Upper lobe of left lung (tissue), 6 donors: ENCODE measurements around the gene RAPGEF1. TPM values are rescaled to one million over a fixed set of nuclear protein-coding genes. Genes with fewer than 3 reads are reported as not detected.
"Not testable (repeated sequence)": the region's sequence is repeated elsewhere in the genome, so short reads cannot be mapped to it uniquely, and the experiment has no call there.

Experiments used
- ATAC-seq, 2 donors: fragments of 200-7000 bp; cut with Tn5 transposase; one replicate each; pipeline ENCODE4 v1.9.1; 2022; ENCODE audit warnings: mild to moderate bottlenecking in 2 of 2, moderate library complexity in 2 of 2; ENCODE audit not compliant: low FRiP score in 2 of 2
- DNase-seq, 2 donors: peaks; one replicate each; pipeline ENCODE4 v3.0.0-alpha.2; 2019 to 2020
- H3K27ac ChIP-seq, 4 donors: fragments of 200-600 bp; sonication (generic); one replicate each; pipeline ENCODE4 v1.5.1; 2016 to 2019
- H3K27me3 ChIP-seq, 4 donors: fragments of 200-600 bp; sonication (generic); one replicate each; pipeline ENCODE4 v1.5.1; 2017 to 2019
- H3K36me3 ChIP-seq, 4 donors: fragments of 200-600 bp; sonication (generic); one replicate each; pipeline ENCODE4 v1.5.1; 2016 to 2019
- H3K4me1 ChIP-seq, 4 donors: fragments of 200-600 bp; sonication (generic); one replicate each; pipeline ENCODE4 v1.5.1; 2018 to 2019
- H3K4me3 ChIP-seq, 4 donors: fragments of 200-600 bp; sonication (generic); one replicate each; pipeline ENCODE4 v1.5.1; 2017 to 2019; ENCODE audit warnings: mild to moderate bottlenecking in 2 of 4, moderate library complexity in 1 of 4
- H3K9me3 ChIP-seq, 4 donors: fragments of 200-600 bp; sonication (generic); one replicate each; pipeline ENCODE4 v1.5.1; 2018 to 2019
- EP300 ChIP-seq, 4 donors: sonication (generic); formaldehyde crosslinking; IDR thresholded peaks; one replicate each; pipeline ENCODE4 v1.5.1; 2017; ENCODE audit warnings: antibody characterized with exemption in 4 of 4, control low read depth in 2 of 4
- POLR2A ChIP-seq, 4 donors: fragments of 450-650 bp; IDR thresholded peaks; one replicate each; pipeline ENCODE4 v1.5.1; 2016 to 2017; ENCODE audit warnings: antibody characterized with exemption in 4 of 4, mild to moderate bottlenecking in 2 of 4
- POLR2AphosphoS5 ChIP-seq, 2 donors: sonication (generic); formaldehyde crosslinking; IDR thresholded peaks; one replicate each; pipeline ENCODE4 v1.5.1; 2017; ENCODE audit warnings: antibody characterized with exemption in 2 of 2
- WGBS, 2 donors: methylation state at CpG; one replicate each; pipeline ENCODE4 v1.1.5; 2017 to 2018; 5-methylcytosine and 5-hydroxymethylcytosine counted together
- total RNA-seq, 6 donors: library from RNA; depleted of rRNA in 4 of 6; stranded (reverse); fragments of >200 nt in 4 of 6; gene quantifications; one replicate each; pipeline versions ENCODE4 v1.1.0 to v1.2.1, GENCODE V29; 2016 to 2021
- TF ChIP-seq, protein P1 (sequence below), 6 experiments: fragments of 450-650 bp in 4 of 6; fragments of 200-600 bp in 2 of 6; sonication (generic) in 2 of 6; IDR thresholded peaks; one replicate each; pipeline ENCODE4 v1.5.1; 2016 to 2019; ENCODE audit warnings: antibody characterized with exemption in 6 of 6
- donor health status: DM: no; HTN: no; CAD: no; lungs with moderate emphysema.
- donor health status: DM: no; HTN: yes; CAD: no; lungs with severe emphysema.

RAPGEF1 gene
- total RNA-seq, 6 donors from 2014 or later: 82.8 to 161 (median 96.8) TPM

DNA sequence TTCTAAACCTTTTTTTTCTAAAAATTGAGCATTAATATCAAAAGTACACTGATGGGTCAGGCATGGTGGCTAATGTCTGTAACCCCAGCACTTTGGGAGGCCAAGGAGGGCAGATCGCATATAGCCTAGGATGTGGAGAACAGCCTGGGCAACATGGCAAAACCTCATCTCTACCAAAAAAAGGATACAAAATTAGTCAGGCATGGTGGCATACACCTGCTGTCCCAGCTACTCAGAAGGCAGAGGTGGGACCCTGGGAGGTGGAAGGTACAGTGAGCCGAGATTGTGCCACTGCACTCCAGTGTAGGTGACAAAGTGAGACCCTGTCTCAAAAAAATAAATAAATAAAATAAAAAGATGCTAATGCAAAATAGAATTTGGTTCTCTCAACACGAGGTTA is 49.4 kb downstream of the RAPGEF1 start:
- H3K27me3 ChIP-seq: no peaks in the 10 kb centered on the region
- peak overlapping the region in 2 of 4 donors; percentile 5 to 13 for H3K27ac ChIP-seq
- no peaks in the 10 kb centered on the region for H3K9me3 ChIP-seq
- no peaks in the 10 kb centered on the region for H3K36me3 ChIP-seq
- DNase-seq: no peak
- H3K4me1 ChIP-seq: peaks cover 31 to 59% (median 32%) of the 10 kb centered on the region in 4 donors
- no peak overlapping the region for H3K4me3 ChIP-seq
- no peak for ATAC-seq
- TF ChIP-seq POLR2AphosphoS5 (IDR thresholded peaks at IDR 0.05): no peak
- no peak for TF ChIP-seq EP300 (IDR thresholded peaks at IDR 0.05)
- TF ChIP-seq, protein P1, sequence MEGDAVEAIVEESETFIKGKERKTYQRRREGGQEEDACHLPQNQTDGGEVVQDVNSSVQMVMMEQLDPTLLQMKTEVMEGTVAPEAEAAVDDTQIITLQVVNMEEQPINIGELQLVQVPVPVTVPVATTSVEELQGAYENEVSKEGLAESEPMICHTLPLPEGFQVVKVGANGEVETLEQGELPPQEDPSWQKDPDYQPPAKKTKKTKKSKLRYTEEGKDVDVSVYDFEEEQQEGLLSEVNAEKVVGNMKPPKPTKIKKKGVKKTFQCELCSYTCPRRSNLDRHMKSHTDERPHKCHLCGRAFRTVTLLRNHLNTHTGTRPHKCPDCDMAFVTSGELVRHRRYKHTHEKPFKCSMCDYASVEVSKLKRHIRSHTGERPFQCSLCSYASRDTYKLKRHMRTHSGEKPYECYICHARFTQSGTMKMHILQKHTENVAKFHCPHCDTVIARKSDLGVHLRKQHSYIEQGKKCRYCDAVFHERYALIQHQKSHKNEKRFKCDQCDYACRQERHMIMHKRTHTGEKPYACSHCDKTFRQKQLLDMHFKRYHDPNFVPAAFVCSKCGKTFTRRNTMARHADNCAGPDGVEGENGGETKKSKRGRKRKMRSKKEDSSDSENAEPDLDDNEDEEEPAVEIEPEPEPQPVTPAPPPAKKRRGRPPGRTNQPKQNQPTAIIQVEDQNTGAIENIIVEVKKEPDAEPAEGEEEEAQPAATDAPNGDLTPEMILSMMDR (IDR thresholded peaks at IDR 0.05): no peak
- no peak for TF ChIP-seq POLR2A (IDR thresholded peaks at IDR 0.05)
- 83 to 88% methylated on average over 3 of the region's 3 CpGs for WGBS, 2 donors

DNA sequence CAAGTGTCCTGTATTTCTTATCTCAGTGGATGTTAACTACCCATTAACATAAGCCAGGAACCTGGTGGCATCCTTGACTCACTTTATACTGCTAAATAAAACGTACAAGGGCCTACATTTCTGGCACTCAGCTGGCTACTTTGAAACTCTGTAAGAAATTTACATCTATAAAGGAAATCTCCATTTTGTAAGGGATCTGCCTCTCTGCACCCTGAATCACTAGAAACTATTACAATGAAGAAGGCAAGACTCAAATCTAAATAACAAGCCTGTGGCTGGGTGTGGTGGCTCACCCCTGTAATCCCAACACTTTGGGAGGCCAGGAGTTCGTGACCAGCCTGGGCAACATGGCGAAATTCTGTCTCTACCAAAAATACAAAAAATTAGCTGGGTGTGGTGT is 51.5 kb downstream of the RAPGEF1 start:
- H3K4me1 ChIP-seq: peaks cover 24 to 46% (median 24%) of the 10 kb centered on the region in 4 donors
- H3K4me3 ChIP-seq: no peak overlapping the region
- H3K27ac ChIP-seq: peak overlapping the region in 2 of 4 donors; percentile 28 to 32
- TF ChIP-seq EP300 (IDR thresholded peaks at IDR 0.05) (no peak), POLR2A (IDR thresholded peaks at IDR 0.05) (no peak), POLR2AphosphoS5 (IDR thresholded peaks at IDR 0.05) (no peak)
- TF ChIP-seq, protein P1 (IDR thresholded peaks at IDR 0.05): no peak
- DNase-seq (no peak), ATAC-seq (no peak)
- no peaks in the 10 kb centered on the region for H3K36me3 ChIP-seq
- H3K27me3 ChIP-seq: no peaks in the 10 kb centered on the region
- WGBS, 2 donors: 83 to 84% methylated on average over 3 of the region's 3 CpGs
- no peaks in the 10 kb centered on the region for H3K9me3 ChIP-seq

DNA sequence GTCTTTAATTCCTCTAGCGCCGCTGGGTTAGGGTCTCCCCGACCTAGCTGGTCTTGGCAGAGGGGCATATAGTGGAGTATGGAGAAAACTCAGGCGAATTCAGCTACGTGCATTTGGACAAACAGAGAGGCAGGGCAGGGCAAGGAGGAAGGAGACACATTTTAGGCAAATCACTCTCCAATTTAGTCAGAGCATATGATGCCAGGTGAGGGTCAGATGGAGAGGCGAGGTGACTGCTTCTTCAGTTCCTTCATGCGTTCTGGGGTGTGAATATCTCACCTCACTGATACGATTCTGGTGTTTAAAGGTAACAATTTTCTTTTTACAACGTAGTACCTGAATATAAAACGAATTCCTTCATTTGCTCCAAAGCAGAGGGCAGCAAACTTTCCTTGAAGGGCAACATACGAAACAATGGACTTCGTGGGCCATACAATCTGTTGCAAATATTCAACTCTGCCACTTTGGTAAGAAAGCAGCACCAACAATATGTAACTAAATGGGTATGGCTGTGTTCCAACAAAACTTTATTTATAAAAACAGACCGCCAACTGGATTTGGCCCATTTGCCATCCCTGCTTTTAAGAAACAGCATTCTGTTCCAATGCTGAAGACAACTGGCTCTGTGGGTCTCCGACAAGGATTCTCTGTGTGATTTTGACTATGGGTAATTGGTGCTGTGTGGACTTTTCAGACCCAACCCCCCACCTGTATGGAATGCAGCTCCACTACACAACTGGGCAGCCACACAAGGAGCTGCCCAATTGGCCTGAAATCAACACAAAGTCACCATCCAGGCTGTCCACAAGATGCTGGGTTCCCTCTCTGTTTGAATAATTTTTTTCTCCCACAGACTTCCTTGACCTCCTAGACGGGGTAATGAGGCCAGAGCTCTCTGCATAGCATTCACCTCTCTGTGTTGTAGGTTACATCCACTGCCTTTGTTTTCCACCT is 53.8 kb downstream of the RAPGEF1 start:
- no peaks in the 10 kb centered on the region for H3K9me3 ChIP-seq
- no peak overlapping the region for H3K27ac ChIP-seq
- H3K36me3 ChIP-seq: no peaks in the 10 kb centered on the region
- TF ChIP-seq, protein P1 (IDR thresholded peaks at IDR 0.05): no peak
- TF ChIP-seq EP300 (IDR thresholded peaks at IDR 0.05): no peak
- TF ChIP-seq POLR2AphosphoS5 (IDR thresholded peaks at IDR 0.05): no peak
- TF ChIP-seq POLR2A (IDR thresholded peaks at IDR 0.05): no peak
- no peak overlapping the region for H3K4me3 ChIP-seq
- WGBS, 2 donors: 91 to 92% methylated on average over 15 of the region's 15 CpGs
- no peaks in the 10 kb centered on the region for H3K27me3 ChIP-seq
- ATAC-seq (no peak), DNase-seq (no peak)
- peaks cover 12 to 45% (median 17%) of the 10 kb centered on the region in 4 donors for H3K4me1 ChIP-seq

DNA sequence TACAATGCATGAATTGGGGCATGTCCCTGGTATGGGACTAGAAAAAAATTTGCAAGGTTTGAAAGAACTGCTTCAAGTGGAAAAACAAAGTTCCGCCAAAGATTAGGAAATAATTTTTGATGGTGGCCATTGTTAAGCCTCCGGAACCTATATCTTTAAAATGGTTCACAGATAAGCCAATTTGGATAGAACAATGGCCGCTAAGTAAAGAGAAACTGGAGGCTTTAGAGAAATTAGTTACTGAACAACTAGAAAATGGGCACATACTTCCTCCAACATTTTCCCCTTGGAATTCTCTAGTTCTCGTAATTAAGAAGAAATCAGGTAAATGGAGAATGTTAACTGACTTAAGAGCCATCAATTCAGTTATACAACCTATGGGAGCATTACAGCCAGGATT is 56.8 kb downstream of the RAPGEF1 start:
- not testable (repeated sequence) for ATAC-seq, H3K4me3 ChIP-seq, H3K27me3 ChIP-seq, H3K9me3 ChIP-seq, H3K36me3 ChIP-seq, DNase-seq
- H3K27ac ChIP-seq: peak overlapping the region in 1 of 4 donors; percentile 68
- WGBS, 2 donors: 83 to 84% methylated on average over 4 of the region's 4 CpGs
- peaks cover 26 to 58% (median 34%) of the 10 kb centered on the region in 4 donors for H3K4me1 ChIP-seq

DNA sequence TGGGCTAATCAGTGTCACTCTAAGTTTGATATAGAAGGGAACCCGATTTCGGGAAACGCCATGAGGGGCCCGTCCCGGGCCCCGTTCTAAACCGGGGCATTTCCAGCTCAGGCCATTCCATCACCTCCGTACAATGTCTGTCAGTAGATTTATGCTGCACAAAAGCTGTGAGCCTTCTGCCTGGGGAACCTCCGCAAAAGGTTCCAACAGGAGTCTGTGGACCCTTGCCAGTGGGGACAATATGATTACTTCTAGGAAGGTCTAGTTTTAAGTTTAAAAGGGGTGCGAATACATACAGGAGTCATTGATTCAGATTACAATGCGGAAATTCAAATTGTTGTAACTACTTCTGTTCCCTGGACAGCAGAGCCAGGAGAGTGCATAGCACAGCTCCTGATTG is 57.6 kb downstream of the RAPGEF1 start:
- no peak for DNase-seq
- no peak for ATAC-seq
- H3K9me3 ChIP-seq: no peaks in the 10 kb centered on the region
- peaks cover 34 to 58% (median 42%) of the 10 kb centered on the region in 4 donors for H3K4me1 ChIP-seq
- no peaks in the 10 kb centered on the region for H3K36me3 ChIP-seq
- WGBS, 2 donors: 40 to 50% methylated on average over 11 of the region's 11 CpGs
- H3K27ac ChIP-seq: peak overlapping the region; percentile 21 to 78 (median 59)
- no peaks in the 10 kb centered on the region for H3K27me3 ChIP-seq
- H3K4me3 ChIP-seq: peak overlapping the region in 1 of 4 donors; percentile 3
- no peak for TF ChIP-seq POLR2A (IDR thresholded peaks at IDR 0.05)
- no peak for TF ChIP-seq EP300 (IDR thresholded peaks at IDR 0.05)
- TF ChIP-seq, protein P1 (IDR thresholded peaks at IDR 0.05): no peak
- no peak for TF ChIP-seq POLR2AphosphoS5 (IDR thresholded peaks at IDR 0.05)

DNA sequence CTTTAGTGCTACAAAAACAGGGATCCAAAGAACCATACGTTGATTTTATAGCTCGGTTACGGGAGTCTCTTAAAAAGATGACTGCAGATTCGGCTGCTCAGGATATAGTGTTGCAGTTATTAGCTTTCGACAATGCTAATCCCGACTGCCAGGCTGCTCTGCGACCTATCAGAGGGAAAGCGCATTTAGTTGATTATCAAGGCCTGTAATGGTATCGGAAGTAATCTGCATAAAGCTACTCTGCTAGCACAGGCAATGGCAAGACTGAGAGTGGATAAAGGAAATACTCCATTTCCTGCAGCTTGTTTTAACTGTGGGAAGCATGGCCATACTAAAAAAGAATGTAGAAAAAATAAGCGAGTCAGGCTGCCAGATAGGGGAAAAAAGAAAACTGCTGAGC is 58.0 kb downstream of the RAPGEF1 start:
- H3K4me3 ChIP-seq: peak overlapping the region in 1 of 4 donors; percentile 3
- H3K27me3 ChIP-seq, ATAC-seq, H3K9me3 ChIP-seq, H3K36me3 ChIP-seq, DNase-seq: not testable (repeated sequence)
- peaks cover 39 to 58% (median 46%) of the 10 kb centered on the region in 4 donors for H3K4me1 ChIP-seq
- peak overlapping the region; percentile 21 to 78 (median 59) for H3K27ac ChIP-seq
- WGBS, 2 donors: 63 to 64% methylated on average over 10 of the region's 10 CpGs

DNA sequence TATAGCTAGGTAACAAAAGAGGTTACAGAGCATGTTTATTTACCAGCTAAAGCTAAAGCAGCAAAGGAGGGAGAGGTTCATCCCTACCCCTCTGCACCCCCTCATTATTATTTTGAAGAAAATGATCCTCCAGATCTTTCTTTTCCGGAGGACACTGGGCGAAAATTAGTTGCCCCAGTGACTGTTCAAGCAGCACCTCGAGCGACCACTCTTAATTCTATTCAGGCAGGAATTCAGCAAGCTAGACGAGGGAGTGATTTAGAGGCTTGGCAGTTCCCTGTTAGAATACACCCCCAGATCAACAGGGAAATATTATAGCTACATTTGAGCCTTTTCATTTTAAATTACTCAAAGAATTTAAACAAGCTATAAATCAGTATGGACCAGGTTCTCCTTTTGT is 58.8 kb downstream of the RAPGEF1 start:
- ATAC-seq, H3K27ac ChIP-seq: not testable (repeated sequence)
- WGBS, 2 donors: 91 to 92% methylated on average over 5 of the region's 5 CpGs

More for the DNA sequence above, 58.8 kb downstream of the RAPGEF1 start:
- not testable (repeated sequence) for H3K36me3 ChIP-seq, H3K9me3 ChIP-seq, DNase-seq, H3K27me3 ChIP-seq, H3K4me3 ChIP-seq
- peaks cover 40 to 65% (median 51%) of the 10 kb centered on the region in 4 donors for H3K4me1 ChIP-seq
